NCI-H82 treated with DMSO at 0.1 percent for 48 hours (cell line): Measurements from ENCODE around the gene MRPL14.

Experiments used
- DNase-seq: peaks from one replicate; lab custom pipeline; 2025; ENCODE audit not compliant: unreplicated experiment; lab: John Stamatoyannopoulos, UW

Gene MRPL14

GRCh38 chr6:44081753-44082152 lies 45.5 kb downstream of the MRPL14 start:
- no peak for DNase-seq

GRCh38 chr6:44080561-44081521 lies 46.4 kb downstream of the MRPL14 start:
- peak; percentile 59 for DNase-seq

GRCh38 chr6:44079672-44080071 lies 47.6 kb downstream of the MRPL14 start:
- DNase-seq = no peak

GRCh38 chr6:44078827-44079671 lies 48.2 kb downstream of the MRPL14 start:
- DNase-seq = no peak

GRCh38 chr6:44078219-44078826 lies 48.9 kb downstream of the MRPL14 start:
- no peak for DNase-seq

- no peak for DNase-seq
Measured at GRCh38 chr6:44077214-44077946, 49.9 kb downstream of the MRPL14 start.

GRCh38 chr6:44076356-44077213 lies 50.7 kb downstream of the MRPL14 start:
- DNase-seq = no peak

GRCh38 chr6:44075647-44076355 lies 51.5 kb downstream of the MRPL14 start:
- DNase-seq = no peak

GRCh38 chr6:44074813-44075646 lies 52.2 kb downstream of the MRPL14 start:
- no peak for DNase-seq

- DNase-seq = no peak
Measured at GRCh38 chr6:44074439-44074812, 52.8 kb downstream of the MRPL14 start.

GRCh38 chr6:44073612-44074438 lies 53.4 kb downstream of the MRPL14 start:
- DNase-seq = no peak

- DNase-seq = no peak
Measured at GRCh38 chr6:44072959-44073611, 54.2 kb downstream of the MRPL14 start.

GRCh38 chr6:44072452-44072958 lies 54.7 kb downstream of the MRPL14 start:
- no peak for DNase-seq

- DNase-seq = no peak
Measured at GRCh38 chr6:44071670-44072451, 55.4 kb downstream of the MRPL14 start.

- no peak for DNase-seq
Measured at GRCh38 chr6:44068607-44069296, 58.5 kb downstream of the MRPL14 start.
